GM19455 (cell line): ENCODE measurements around the gene DBNDD2.

ENCODE experiments used
- ATAC-seq: cut with Tn5 transposase; IDR thresholded peaks from one replicate; pipeline ENCODE4 v1.9.1; 2021; ENCODE audit not compliant: unreplicated experiment

The DBNDD2 gene

GRCh38 chr20:45377269-45377668 is 30.8 kb upstream of the DBNDD2 start:
- no peak for ATAC-seq

GRCh38 chr20:45378191-45378590 is 29.9 kb upstream of the DBNDD2 start, which contains the start of gene TP53TG5:
TP53TG5 (minus strand) TSS chr20:45378325; CDS start chr20:45378236, 89 bp downstream.
- ATAC-seq = no peak

GRCh38 chr20:45387274-45387673 is 20.8 kb upstream of the DBNDD2 start:
- ATAC-seq = no peak

- no peak for ATAC-seq
These were observed 17.2 kb upstream of the DBNDD2 start for GRCh38 chr20:45390931-45391330.

- ATAC-seq = no peak
These were observed 16.5 kb upstream of the DBNDD2 start for GRCh38 chr20:45391559-45391958.

- ATAC-seq = no peak
These were observed 15.4 kb upstream of the DBNDD2 start for GRCh38 chr20:45392733-45393132.

GRCh38 chr20:45394221-45395113 is 13.6 kb upstream of the DBNDD2 start:
- no peak for ATAC-seq

- no peak for ATAC-seq
These were observed 13.0 kb upstream of the DBNDD2 start for GRCh38 chr20:45395114-45395415.

GRCh38 chr20:45399018-45399417 is 9.1 kb upstream of the DBNDD2 start:
- no peak for ATAC-seq

GRCh38 chr20:45400346-45401031 is 7.6 kb upstream of the DBNDD2 start:
- ATAC-seq = no peak

GRCh38 chr20:45402946-45403345 is 5.1 kb upstream of the DBNDD2 start:
- no peak for ATAC-seq

- no peak for ATAC-seq
These were observed 3.7 kb upstream of the DBNDD2 start for GRCh38 chr20:45404438-45404837.

- no peak for ATAC-seq
These were observed 2.4 kb upstream of the DBNDD2 start for GRCh38 chr20:45405571-45406259.

- ATAC-seq = no peak
These were observed 1.6 kb upstream of the DBNDD2 start for GRCh38 chr20:45406260-45407066.

- ATAC-seq = no peak
These were observed 883 bp upstream of the DBNDD2 start for GRCh38 chr20:45407067-45407745.

- ATAC-seq = no peak
These were observed 641 bp downstream of the DBNDD2 start for GRCh38 chr20:45408646-45409213.

GRCh38 chr20:45409521-45410272 is 1.6 kb downstream of the DBNDD2 start:
- no peak for ATAC-seq

- ATAC-seq = no peak
These were observed 2.8 kb downstream of the DBNDD2 start for GRCh38 chr20:45410887-45411286.

- ATAC-seq = no peak
These were observed 4.6 kb downstream of the DBNDD2 start for GRCh38 chr20:45412653-45413052.
